ENCODE data around the gene MAF. TPM values are rescaled to one million over a fixed set of nuclear protein-coding genes. Genes with fewer than 3 reads are reported as not detected.

MAF gene
- polyA plus RNA-seq, 4 donors = 23.7 to 268 (median 62.7) TPM

DNA sequence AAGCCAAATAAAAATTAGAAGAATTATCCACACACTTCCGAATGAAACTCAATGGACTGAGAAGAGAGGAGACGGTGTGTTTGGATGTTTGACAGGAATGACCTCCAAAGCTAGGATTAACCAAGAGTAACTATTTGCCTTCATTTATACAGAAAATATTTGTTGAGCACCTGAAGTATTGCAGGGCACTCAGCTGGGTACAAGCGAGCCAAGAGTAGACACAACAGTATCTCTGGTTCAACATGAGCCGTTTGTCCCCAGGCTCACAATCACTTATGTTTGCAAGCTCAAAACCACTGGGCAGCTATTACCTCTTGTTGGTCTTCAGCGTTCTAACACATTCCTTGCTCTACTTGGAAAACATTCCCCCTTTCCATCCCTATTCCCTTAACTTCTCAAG is 38.8 kb downstream of the MAF start:
- no peaks in the 10 kb centered on the region for H3K36me3 ChIP-seq (ENCODE audit: control insufficient read depth in 3 of 3, insufficient read depth in 2 of 3, low read depth in 1 of 3, low read length in 3 of 3)
- H3K9me3 ChIP-seq (ENCODE audit: control insufficient read depth in 2 of 2, insufficient read depth in 1 of 2, low read depth in 1 of 2, low read length in 1 of 2) = no peaks in the 10 kb centered on the region

DNA sequence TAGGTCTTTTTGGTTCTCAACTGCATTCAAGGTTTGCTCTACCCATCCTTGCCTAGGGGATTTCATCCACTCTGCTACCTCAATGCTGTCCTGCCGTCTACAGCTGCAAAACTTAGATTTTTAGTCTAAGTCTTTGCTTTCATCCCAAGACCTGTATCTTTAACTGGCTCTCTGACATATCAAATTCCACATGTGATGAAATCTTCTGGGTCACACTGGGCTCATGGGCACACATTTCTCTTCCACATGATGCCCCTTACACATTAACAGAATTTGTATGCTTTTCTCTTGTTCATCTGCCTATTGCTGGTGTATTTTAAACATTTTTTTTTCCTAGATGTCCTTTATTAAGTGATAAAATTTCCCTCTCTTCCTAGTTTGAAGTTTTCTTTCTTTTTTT is 39.6 kb downstream of the MAF start:
- Histone ChIP-seq H3K9me3 (ENCODE audit: control insufficient read depth in 2 of 2, insufficient read depth in 1 of 2, low read depth in 1 of 2, low read length in 1 of 2) (peaks cover 0 to 5% of the 10 kb centered on the region in 2 donors), H3K27me3 (ENCODE audit: control insufficient read depth in 3 of 3, insufficient read depth in 3 of 3, low read length in 3 of 3) (no peaks in the 10 kb centered on the region), H3K4me3 (ENCODE audit: low read depth in 1 of 3, low read length in 3 of 3) (no peak overlapping the region), H3K36me3 (ENCODE audit: control insufficient read depth in 3 of 3, insufficient read depth in 2 of 3, low read depth in 1 of 3, low read length in 3 of 3) (no peaks in the 10 kb centered on the region), H3K27ac (ENCODE audit: low read depth in 1 of 3, low read length in 2 of 3) (no peak overlapping the region), H3K4me1 (ENCODE audit: control insufficient read depth in 3 of 3, insufficient read depth in 2 of 3, low read depth in 1 of 3, low read length in 2 of 3) (peaks cover 0 to 12% (median 2%) of the 10 kb centered on the region in 3 donors)
- DNase-seq = no peak
- WGBS, 3 donors = 87 to 95% (median 95%) methylated on average over 1 of the region's 1 CpG
- FAIRE-seq = no peak

More for the DNA sequence above, 38.8 kb downstream of the MAF start:
- WGBS, 3 donors = 86 to 94% (median 87%) methylated on average over 5 of the region's 5 CpGs
- no peaks in the 10 kb centered on the region for H3K27me3 ChIP-seq (ENCODE audit: control insufficient read depth in 3 of 3, insufficient read depth in 3 of 3, low read length in 3 of 3)
- no peak overlapping the region for H3K4me3 ChIP-seq (ENCODE audit: low read depth in 1 of 3, low read length in 3 of 3)
- H3K4me1 ChIP-seq (ENCODE audit: control insufficient read depth in 3 of 3, insufficient read depth in 2 of 3, low read depth in 1 of 3, low read length in 2 of 3) = peaks cover 0 to 12% (median 2%) of the 10 kb centered on the region in 3 donors
- DNase-seq = no peak
- FAIRE-seq = no peak
- H3K27ac ChIP-seq (ENCODE audit: low read depth in 1 of 3, low read length in 2 of 3) = no peak overlapping the region

DNA sequence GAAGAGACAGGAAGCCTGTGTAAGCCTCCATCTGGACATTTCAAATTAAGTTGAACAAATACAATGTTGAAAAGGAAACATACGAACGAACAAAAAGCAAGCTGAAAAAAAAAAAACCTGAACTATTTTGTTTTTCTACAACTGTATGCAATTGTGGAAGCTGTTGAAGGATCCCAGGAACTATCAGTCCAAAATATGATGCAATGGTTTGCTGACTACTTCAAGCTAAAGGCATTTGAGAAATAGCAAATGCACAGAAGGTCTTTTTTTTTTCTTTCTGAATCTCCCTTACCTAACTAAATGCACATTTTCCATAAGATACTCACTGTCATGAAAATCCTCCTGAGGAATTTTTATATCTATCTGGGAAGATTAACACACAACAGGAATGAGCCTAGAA is 40.2 kb downstream of the MAF start:
- DNase-seq (no peak), FAIRE-seq (no peak)
- H3K36me3 ChIP-seq (ENCODE audit: control insufficient read depth in 3 of 3, insufficient read depth in 2 of 3, low read depth in 1 of 3, low read length in 3 of 3) = no peaks in the 10 kb centered on the region
- peaks cover 0 to 12% (median 2%) of the 10 kb centered on the region in 3 donors for H3K4me1 ChIP-seq (ENCODE audit: control insufficient read depth in 3 of 3, insufficient read depth in 2 of 3, low read depth in 1 of 3, low read length in 2 of 3)
- no peaks in the 10 kb centered on the region for H3K27me3 ChIP-seq (ENCODE audit: control insufficient read depth in 3 of 3, insufficient read depth in 3 of 3, low read length in 3 of 3)
- H3K9me3 ChIP-seq (ENCODE audit: control insufficient read depth in 2 of 2, insufficient read depth in 1 of 2, low read depth in 1 of 2, low read length in 1 of 2) = peaks cover 0 to 5% of the 10 kb centered on the region in 2 donors
- no peak overlapping the region for H3K4me3 ChIP-seq (ENCODE audit: low read depth in 1 of 3, low read length in 3 of 3)
- WGBS, 3 donors = 66 to 82% (median 69%) methylated on average over 2 of the region's 2 CpGs
- no peak overlapping the region for H3K27ac ChIP-seq (ENCODE audit: low read depth in 1 of 3, low read length in 2 of 3)

DNA sequence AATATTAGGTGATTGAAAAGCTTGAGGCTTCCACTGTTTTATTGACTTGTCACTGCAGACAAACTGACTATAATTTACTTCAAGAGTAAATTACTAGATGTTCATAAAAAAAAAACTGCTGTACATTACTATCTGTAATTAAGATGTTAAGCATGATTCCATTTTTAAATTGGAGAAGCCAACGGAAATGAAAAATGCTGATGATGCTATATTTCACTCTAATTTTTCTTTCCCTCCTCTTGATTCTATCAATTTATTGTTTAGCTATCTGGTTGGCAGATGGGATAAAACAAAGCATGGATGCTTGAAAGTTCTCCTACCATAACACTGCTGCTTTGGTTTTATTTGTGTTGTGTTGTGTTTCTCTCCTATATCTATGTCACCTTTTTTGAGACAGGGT is 41.0 kb downstream of the MAF start:
- no peak overlapping the region for H3K27ac ChIP-seq (ENCODE audit: low read depth in 1 of 3, low read length in 2 of 3)
- peaks cover 0 to 6% (median 2%) of the 10 kb centered on the region in 3 donors for H3K4me1 ChIP-seq (ENCODE audit: control insufficient read depth in 3 of 3, insufficient read depth in 2 of 3, low read depth in 1 of 3, low read length in 2 of 3)
- no peaks in the 10 kb centered on the region for H3K27me3 ChIP-seq (ENCODE audit: control insufficient read depth in 3 of 3, insufficient read depth in 3 of 3, low read length in 3 of 3)
- peaks cover 0 to 5% of the 10 kb centered on the region in 2 donors for H3K9me3 ChIP-seq (ENCODE audit: control insufficient read depth in 2 of 2, insufficient read depth in 1 of 2, low read depth in 1 of 2, low read length in 1 of 2)
- no peak overlapping the region for H3K4me3 ChIP-seq (ENCODE audit: low read depth in 1 of 3, low read length in 3 of 3)
- DNase-seq (no peak), FAIRE-seq (no peak)
- no peaks in the 10 kb centered on the region for H3K36me3 ChIP-seq (ENCODE audit: control insufficient read depth in 3 of 3, insufficient read depth in 2 of 3, low read depth in 1 of 3, low read length in 3 of 3)
- 49 to 82% (median 59%) methylated on average over 1 of the region's 1 CpG for WGBS, 3 donors

DNA sequence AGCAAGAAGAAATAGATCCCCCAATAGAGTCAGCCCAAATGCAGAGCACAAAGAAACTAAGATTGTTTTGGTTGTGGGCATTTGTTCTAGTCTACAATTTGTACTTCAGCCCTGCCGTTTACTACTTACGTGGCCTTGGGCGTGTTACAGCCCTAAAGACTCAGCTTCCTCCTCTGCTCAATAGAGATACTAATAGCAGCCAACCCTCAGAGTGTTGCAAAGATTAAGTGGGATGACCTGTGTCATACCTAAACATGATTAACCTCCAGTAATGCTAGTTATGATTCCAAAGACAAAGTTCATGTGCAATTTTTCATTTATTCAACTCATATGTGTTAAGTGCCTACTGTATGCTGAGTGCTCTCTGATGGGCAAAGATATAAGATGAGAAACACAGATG is 43.1 kb downstream of the MAF start:
- peak; percentile 40 to 70 for DNase-seq
- H3K27ac ChIP-seq (ENCODE audit: low read depth in 1 of 3, low read length in 2 of 3) = peak overlapping the region in 1 of 3 donors; percentile 36
- 14 to 63% (median 32%) methylated on average over 3 of the region's 3 CpGs for WGBS, 3 donors
- peaks cover 0 to 5% of the 10 kb centered on the region in 2 donors for H3K9me3 ChIP-seq (ENCODE audit: control insufficient read depth in 2 of 2, insufficient read depth in 1 of 2, low read depth in 1 of 2, low read length in 1 of 2)
- no peaks in the 10 kb centered on the region for H3K36me3 ChIP-seq (ENCODE audit: control insufficient read depth in 3 of 3, insufficient read depth in 2 of 3, low read depth in 1 of 3, low read length in 3 of 3)
- FAIRE-seq = no peak
- H3K27me3 ChIP-seq (ENCODE audit: control insufficient read depth in 3 of 3, insufficient read depth in 3 of 3, low read length in 3 of 3) = no peaks in the 10 kb centered on the region
- H3K4me1 ChIP-seq (ENCODE audit: control insufficient read depth in 3 of 3, insufficient read depth in 2 of 3, low read depth in 1 of 3, low read length in 2 of 3) = peaks cover 0 to 6% (median 0%) of the 10 kb centered on the region in 3 donors
- no peak overlapping the region for H3K4me3 ChIP-seq (ENCODE audit: low read depth in 1 of 3, low read length in 3 of 3)

DNA sequence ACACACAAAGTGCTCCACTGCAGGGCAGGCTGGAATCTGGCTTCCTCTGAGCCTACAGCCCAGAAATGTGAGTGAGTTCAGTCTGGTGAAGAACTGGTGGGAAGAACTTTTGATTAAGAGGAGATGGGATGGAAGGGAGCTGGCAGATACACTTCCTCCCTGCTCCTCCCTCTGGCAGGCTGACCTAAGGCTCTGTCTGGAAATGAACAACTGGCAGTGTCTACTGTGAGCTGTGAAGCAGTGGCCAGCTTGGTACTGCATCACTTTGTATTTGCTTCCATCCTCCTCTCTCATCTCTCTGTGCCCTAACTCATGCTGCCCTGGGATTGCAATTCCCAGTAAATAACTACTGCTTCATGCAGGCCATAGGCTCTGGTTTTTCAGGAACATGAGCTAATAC is 45.6 kb downstream of the MAF start:
- peaks cover 0 to 6% (median 0%) of the 10 kb centered on the region in 3 donors for H3K4me1 ChIP-seq (ENCODE audit: control insufficient read depth in 3 of 3, insufficient read depth in 2 of 3, low read depth in 1 of 3, low read length in 2 of 3)
- H3K27ac ChIP-seq (ENCODE audit: low read depth in 1 of 3, low read length in 2 of 3) = no peak overlapping the region
- H3K36me3 ChIP-seq (ENCODE audit: control insufficient read depth in 3 of 3, insufficient read depth in 2 of 3, low read depth in 1 of 3, low read length in 3 of 3) = no peaks in the 10 kb centered on the region
- H3K9me3 ChIP-seq (ENCODE audit: control insufficient read depth in 2 of 2, insufficient read depth in 1 of 2, low read depth in 1 of 2, low read length in 1 of 2) = peaks cover 0 to 5% of the 10 kb centered on the region in 2 donors
- DNase-seq (no peak), FAIRE-seq (no peak)
- no peak overlapping the region for H3K4me3 ChIP-seq (ENCODE audit: low read depth in 1 of 3, low read length in 3 of 3)
- H3K27me3 ChIP-seq (ENCODE audit: control insufficient read depth in 3 of 3, insufficient read depth in 3 of 3, low read length in 3 of 3) = peaks cover 0 to 2% (median 0%) of the 10 kb centered on the region in 3 donors

DNA sequence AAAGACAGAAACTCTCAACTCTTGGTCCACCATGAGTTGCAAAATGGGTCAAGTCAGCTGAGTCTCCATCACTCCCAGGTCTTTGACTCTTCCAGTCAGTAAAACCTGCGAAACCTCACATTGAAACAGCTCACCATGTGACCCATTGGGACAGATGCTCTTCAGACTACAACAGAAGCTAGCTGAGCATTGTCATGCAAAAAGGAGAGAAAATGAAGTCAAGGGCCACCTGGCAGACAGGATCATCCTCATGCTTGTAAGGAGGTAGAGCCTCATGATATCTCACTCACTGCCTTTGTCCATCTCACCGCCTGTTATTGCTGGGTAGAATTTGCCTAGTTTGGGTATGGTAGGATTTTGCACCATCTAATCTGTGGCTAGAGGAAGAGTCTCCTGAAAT is 50.2 kb downstream of the MAF start:
- Histone ChIP-seq H3K36me3 (ENCODE audit: control insufficient read depth in 3 of 3, insufficient read depth in 2 of 3, low read depth in 1 of 3, low read length in 3 of 3) (no peaks in the 10 kb centered on the region), H3K27me3 (ENCODE audit: control insufficient read depth in 3 of 3, insufficient read depth in 3 of 3, low read length in 3 of 3) (peaks cover 0 to 2% (median 0%) of the 10 kb centered on the region in 3 donors), H3K9me3 (ENCODE audit: control insufficient read depth in 2 of 2, insufficient read depth in 1 of 2, low read depth in 1 of 2, low read length in 1 of 2) (no peaks in the 10 kb centered on the region), H3K4me1 (ENCODE audit: control insufficient read depth in 3 of 3, insufficient read depth in 2 of 3, low read depth in 1 of 3, low read length in 2 of 3) (no peaks in the 10 kb centered on the region), H3K27ac (ENCODE audit: low read depth in 1 of 3, low read length in 2 of 3) (no peak overlapping the region), H3K4me3 (ENCODE audit: low read depth in 1 of 3, low read length in 3 of 3) (no peak overlapping the region)
- DNase-seq = no peak
- 93 to 100% (median 95%) methylated on average over 2 of the region's 2 CpGs for WGBS, 3 donors
- no peak for FAIRE-seq

DNA sequence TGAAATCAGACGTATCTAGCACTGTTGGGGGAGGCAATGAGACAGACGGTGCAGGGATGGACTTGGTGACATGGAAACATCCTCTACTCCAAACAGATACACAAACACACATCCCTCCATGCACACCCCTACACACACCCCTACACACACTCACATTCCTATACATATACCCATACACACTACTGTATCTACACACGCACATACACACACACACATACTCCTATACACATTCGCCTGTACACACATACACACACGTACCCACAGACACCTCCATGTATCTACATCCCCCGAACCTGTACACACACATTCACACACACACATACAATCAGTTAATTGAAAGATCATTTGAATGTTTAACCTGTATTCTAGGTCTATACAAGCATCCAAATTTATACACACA is 53.5 kb downstream of the MAF start:
- H3K9me3 ChIP-seq (ENCODE audit: control insufficient read depth in 2 of 2, insufficient read depth in 1 of 2, low read depth in 1 of 2, low read length in 1 of 2) = no peaks in the 10 kb centered on the region
- no peak overlapping the region for H3K4me3 ChIP-seq (ENCODE audit: low read depth in 1 of 3, low read length in 3 of 3)
- no peak overlapping the region for H3K27ac ChIP-seq (ENCODE audit: low read depth in 1 of 3, low read length in 2 of 3)
- no peaks in the 10 kb centered on the region for H3K4me1 ChIP-seq (ENCODE audit: control insufficient read depth in 3 of 3, insufficient read depth in 2 of 3, low read depth in 1 of 3, low read length in 2 of 3)
- DNase-seq (no peak), FAIRE-seq (no peak)
- H3K27me3 ChIP-seq (ENCODE audit: control insufficient read depth in 3 of 3, insufficient read depth in 3 of 3, low read length in 3 of 3) = peaks cover 0 to 2% (median 0%) of the 10 kb centered on the region in 3 donors
- 84 to 87% (median 87%) methylated on average over 6 of the region's 6 CpGs for WGBS, 3 donors
- H3K36me3 ChIP-seq (ENCODE audit: control insufficient read depth in 3 of 3, insufficient read depth in 2 of 3, low read depth in 1 of 3, low read length in 3 of 3) = no peaks in the 10 kb centered on the region
